SK-N-SH (cell line): ENCODE data around the gene RGS7. TPM values are rescaled to one million over a fixed set of nuclear protein-coding genes. Genes with fewer than 3 reads are reported as not detected.

Experiments used
- CTCF ChIA-PET: fragments of 300-600, 350-600 bp; formaldehyde crosslinking; extraction: SDS; loops from one replicate; lab custom pipeline; 2021; lab: Yijun Ruan, JAX
- POLR2A ChIA-PET: fragments of 350-600 bp; sonication (Branson Sonifier 250); formaldehyde crosslinking; extraction: SDS; loops from one replicate; lab custom pipeline; 2020; ENCODE audit warnings: antibody characterized with exemption, inconsistent platforms; lab: Yijun Ruan, JAX
- DNase-seq: peaks from one replicate; pipeline ENCODE4 v3.0.0; 2012
- H2AFZ ChIP-seq: fragments of 200-600 bp; sonication (generic); 2 replicates; pipeline ENCODE4 v1.8.1; 2016; ENCODE audit warnings: antibody characterized with exemption, mild to moderate bottlenecking, low read depth
- H3F3A ChIP-seq: fragments of 200-600 bp; sonication (generic); replicated peaks from 2 replicates; pipeline ENCODE3; 2016; ENCODE audit warnings: antibody characterized with exemption, mild to moderate bottlenecking; ENCODE audit not compliant: insufficient read depth
- H3K27ac ChIP-seq, 2 experiments: fragments of 200-500 bp in 1 of 2; fragments of 200-600 bp in 1 of 2; sonication (Bioruptor generic) in 1 of 2; sonication (generic), shearing (Covaris generic) in 1 of 2; 2 replicates each; pipeline versions ENCODE4 v1.5.1 to v1.6.1; 2014 to 2016; ENCODE audit warnings: low read depth in 2 of 2, inconsistent platforms in 1 of 2, low read length in 1 of 2, mild to moderate bottlenecking in 1 of 2, mixed read lengths in 1 of 2
- H3K27me3 ChIP-seq: fragments of 200-600 bp; sonication (generic), shearing (Covaris generic); 2 replicates; pipeline ENCODE4 v1.6.1; 2016; ENCODE audit warnings: mixed run types; ENCODE audit not compliant: insufficient read depth
- H3K36me3 ChIP-seq, 2 experiments: fragments of 200-500 bp in 1 of 2; fragments of 200-600 bp in 1 of 2; sonication (Bioruptor generic) in 1 of 2; sonication (generic) in 1 of 2; replicated peaks in 1 of 2; 2 replicates each; pipeline versions ENCODE3 to v1.5.1; 2014 to 2016; ENCODE audit warnings: low read length in 1 of 2, mild to moderate bottlenecking in 1 of 2; ENCODE audit not compliant: insufficient read depth in 2 of 2, control insufficient read depth in 1 of 2
- H3K4me1 ChIP-seq, 2 experiments: fragments of 200-500 bp in 1 of 2; fragments of 200-600 bp in 1 of 2; sonication (Bioruptor generic) in 1 of 2; sonication (generic), shearing (Covaris generic) in 1 of 2; 2 replicates each; pipeline versions ENCODE4 v1.5.1 to v1.6.1; 2014 to 2016; ENCODE audit warnings: low read depth in 1 of 2, low read length in 1 of 2, mixed run types in 1 of 2; ENCODE audit not compliant: insufficient read depth in 2 of 2, control insufficient read depth in 1 of 2
- H3K4me2 ChIP-seq: fragments of 200-600 bp; sonication (generic), shearing (Covaris generic); 2 replicates; pipeline ENCODE4 v1.6.1; 2017; ENCODE audit warnings: mixed run types
- H3K4me3 ChIP-seq, 2 experiments: fragments of 200-500 bp in 1 of 2; fragments of 200-600 bp in 1 of 2; sonication (Bioruptor generic) in 1 of 2; sonication (generic), shearing (Covaris generic) in 1 of 2; 2 replicates each; pipeline versions ENCODE4 v1.5.1 to v1.8.1; 2014 to 2016; ENCODE audit warnings: low read depth in 2 of 2, inconsistent platforms in 1 of 2, low read length in 1 of 2, mild to moderate bottlenecking in 1 of 2, mixed read lengths in 1 of 2, moderate library complexity in 1 of 2
- H3K79me2 ChIP-seq: fragments of 200-600 bp; sonication (generic); 2 replicates; pipeline ENCODE4 v1.8.1; 2017; ENCODE audit warnings: mild to moderate bottlenecking; ENCODE audit not compliant: insufficient read depth
- H3K9ac ChIP-seq: fragments of 200-600 bp; sonication (generic); 2 replicates; pipeline ENCODE4 v1.6.1; 2017; ENCODE audit warnings: mixed run types
- H3K9me2 ChIP-seq: fragments of 200-600 bp; sonication (generic); 2 replicates; pipeline ENCODE4 v1.6.1; 2017; ENCODE audit warnings: mixed run types
- H3K9me3 ChIP-seq: fragments of 200-600 bp; sonication (generic); 2 replicates; pipeline ENCODE4 v1.6.1; 2017; ENCODE audit warnings: mixed run types, mild to moderate bottlenecking, moderate library complexity
- H4K20me1 ChIP-seq: fragments of 200-600 bp; sonication (generic); 2 replicates; pipeline ENCODE4 v1.6.1; 2017; ENCODE audit warnings: mild to moderate bottlenecking, mixed run types; ENCODE audit not compliant: insufficient read depth
- ELF1 ChIP-seq: IDR thresholded peaks from 2 replicates; pipeline ENCODE4 v1.4.0; 2012
- EP300 ChIP-seq, 2 experiments: IDR thresholded peaks; 2 replicates each; pipeline versions ENCODE4 v1.4.0 to v1.6.1; 2012; ENCODE audit warnings: borderline replicate concordance in 1 of 2, low read depth in 1 of 2, low read length in 1 of 2
- EZH2phosphoT487 ChIP-seq: fragments of 200-600 bp; sonication (generic); IDR thresholded peaks from 2 replicates; pipeline ENCODE4 v1.6.1; 2017; ENCODE audit warnings: low read depth, mixed run types, mild to moderate bottlenecking, antibody characterized with exemption, moderate library complexity, borderline replicate concordance
- FOSL2 ChIP-seq: IDR thresholded peaks from 2 replicates; pipeline ENCODE4 v1.4.0; 2012; ENCODE audit warnings: low read depth, mild to moderate bottlenecking, moderate library complexity, borderline replicate concordance
- FOXM1 ChIP-seq: IDR thresholded peaks from 2 replicates; pipeline ENCODE4 v1.4.0; 2012; ENCODE audit warnings: low read depth, mild to moderate bottlenecking
- MEF2A ChIP-seq: IDR thresholded peaks from 2 replicates; pipeline ENCODE4 v1.4.0; 2012; ENCODE audit warnings: low read depth, borderline replicate concordance
- MXI1 ChIP-seq: IDR thresholded peaks from 2 replicates; pipeline ENCODE4 v1.6.1; 2012; ENCODE audit warnings: mild to moderate bottlenecking, low read depth, low read length, improper control_type of control experiment
- REST ChIP-seq: IDR thresholded peaks from 2 replicates; pipeline ENCODE4 v1.6.1; 2012; ENCODE audit warnings: mild to moderate bottlenecking, low read depth, low read length, moderate library complexity
- RFX5 ChIP-seq: IDR thresholded peaks from 2 replicates; pipeline ENCODE4 v1.6.1; 2012; ENCODE audit warnings: mild to moderate bottlenecking, improper control_type of control experiment, low read length
- TAF1 ChIP-seq: IDR thresholded peaks from 2 replicates; pipeline ENCODE4 v1.6.1; 2012; ENCODE audit warnings: low read depth, mild to moderate bottlenecking, low read length, moderate library complexity, borderline replicate concordance
- TEAD4 ChIP-seq: IDR thresholded peaks from 2 replicates; pipeline ENCODE4 v1.4.0; 2012; ENCODE audit warnings: mild to moderate bottlenecking, borderline replicate concordance; ENCODE audit not compliant: insufficient read depth
- WGBS: methylation state at CpG from one replicate; pipeline ENCODE4 v1.1.6; 2017; ENCODE audit warnings: low lambda C conversion rate; 5-methylcytosine and 5-hydroxymethylcytosine counted together
- polyA plus RNA-seq, 3 experiments: library from polyadenylated mRNA; depleted of rRNA; stranded (reverse); fragments of >200 nt; gene quantifications; 2 replicates each; pipeline ENCODE4 v1.2.3, GENCODE V29; 2012
- TF ChIP-seq, protein P1 (sequence below): IDR thresholded peaks from 2 replicates; pipeline ENCODE4 v1.4.0; 2012; ENCODE audit warnings: low read depth, borderline replicate concordance

RGS7 gene
- polyA plus RNA-seq, 1 of the 3 experiments (the other 2 are of a cell fraction) = 0.36 TPM

- Histone ChIP-seq H3K9ac (no peak overlapping the region), H4K20me1 (no peaks in the 10 kb centered on the region), H3K4me1 (no peaks in the 10 kb centered on the region; a peak in 1 of 4 replicates), H3F3A (no peaks in the 10 kb centered on the region), H3K9me3 (peaks cover 17% of the 10 kb centered on the region; the same call in 1 of the 2 replicates), H3K4me2 (no peak overlapping the region), H2AFZ (no peak overlapping the region), H3K4me3 (no peak overlapping the region), H3K27me3 (no peaks in the 10 kb centered on the region), H3K27ac (no peak overlapping the region), H3K79me2 (no peaks in the 10 kb centered on the region), H3K36me3 (no peaks in the 10 kb centered on the region), H3K9me2 (no peaks in the 10 kb centered on the region)
- 61% methylated on average over 11 of the region's 11 CpGs for WGBS
- ChIA-PET POLR2A (no interaction called here), CTCF (interaction anchor here (1.4 kb wide), 1 partner anchor 49 kb away, joined by 3 read pairs; no protein-coding TSS in a partner anchor)
- no peak for DNase-seq
- TF ChIP-seq REST (no peak), RFX5 (no peak)
Measured at GRCh38 chr1:240936911-240937668, 419.9 kb downstream of the RGS7 start.

- no peak overlapping the region for H3K9ac ChIP-seq
- no peaks in the 10 kb centered on the region for H3K79me2 ChIP-seq
- ChIA-PET POLR2A (no interaction called here), CTCF (interaction anchor here (1.2 to 1.4 kb wide), 2 partner anchors 10 to 48 kb away, joined by 3 read pairs; no protein-coding TSS in a partner anchor)
- no peaks in the 10 kb centered on the region for H3K4me1 ChIP-seq
- WGBS = 70% methylated on average over 2 of the region's 2 CpGs
- TF ChIP-seq TAF1 (no peak), MXI1 (no peak), MEF2A (no peak), FOSL2 (no peak), TEAD4 (no peak), EP300 (IDR thresholded peaks at IDR 0.05; ENCODE audit: borderline replicate concordance in 1 of 2, low read depth in 1 of 2, low read length in 1 of 2) (no peak), EZH2phosphoT487 (no peak), ELF1 (no peak), FOXM1 (no peak)
- TF ChIP-seq, protein P1, sequence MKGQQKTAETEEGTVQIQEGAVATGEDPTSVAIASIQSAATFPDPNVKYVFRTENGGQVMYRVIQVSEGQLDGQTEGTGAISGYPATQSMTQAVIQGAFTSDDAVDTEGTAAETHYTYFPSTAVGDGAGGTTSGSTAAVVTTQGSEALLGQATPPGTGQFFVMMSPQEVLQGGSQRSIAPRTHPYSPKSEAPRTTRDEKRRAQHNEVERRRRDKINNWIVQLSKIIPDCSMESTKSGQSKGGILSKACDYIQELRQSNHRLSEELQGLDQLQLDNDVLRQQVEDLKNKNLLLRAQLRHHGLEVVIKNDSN = no peak
- no peak overlapping the region for H3K4me2 ChIP-seq
- no peaks in the 10 kb centered on the region for H3K36me3 ChIP-seq
- H3K27ac ChIP-seq = no peak overlapping the region
- H3F3A ChIP-seq = no peaks in the 10 kb centered on the region
- H3K4me3 ChIP-seq = no peak overlapping the region
- H3K9me3 ChIP-seq = peaks cover 17% of the 10 kb centered on the region; the same call in 1 of the 2 replicates
- no peaks in the 10 kb centered on the region for H3K27me3 ChIP-seq
- no peak for DNase-seq
- no peaks in the 10 kb centered on the region for H3K9me2 ChIP-seq
- H4K20me1 ChIP-seq = no peaks in the 10 kb centered on the region
- no peak overlapping the region for H2AFZ ChIP-seq
Measured at GRCh38 chr1:240935920-240936319, 421.1 kb downstream of the RGS7 start.
